ENCODE results near the gene EFR3B. TPM values are rescaled to one million over a fixed set of nuclear protein-coding genes. Genes with fewer than 3 reads are reported as not detected.

The EFR3B gene
- total and polyA plus RNA-seq, 10 of the 15 experiments (the other 5 are each of a cell fraction or from before 2014, with no cell fraction given) = 0.12 to 3.9 (median 1.8) TPM

- no TSS peak for BruUV-seq (replicated peaks)
- ATAC-seq (no peak), FAIRE-seq (no peak)
These were observed 9.8 kb upstream of the EFR3B start for GRCh38 chr2:25032094-25032493.

GRCh38 chr2:25032901-25033300, 9.0 kb upstream of the EFR3B start:
- DNase-seq (ENCODE audit: low read depth, low spot score) = no peak
- Histone ChIP-seq H3K9ac (ENCODE audit: control insufficient read depth, insufficient read depth, low read length) (no peak overlapping the region), H3K79me2 (ENCODE audit: control insufficient read depth, insufficient read depth, low read length) (no peaks in the 10 kb centered on the region), H3K36me3 (ENCODE audit: control insufficient read depth in 2 of 2, insufficient read depth in 2 of 2, low read length in 1 of 2) (no peaks in the 10 kb centered on the region), H3K27me3 (replicated peaks in 1 of 2; ENCODE audit: control insufficient read depth in 2 of 2, insufficient read depth in 2 of 2, low read length in 1 of 2) (peaks cover 0 to 1% of the 10 kb centered on the region in 2 experiments; a peak in 1 of 4 replicates), H3K4me3 (no peak overlapping the region), H3K4me1 (ENCODE audit: control insufficient read depth, insufficient read depth, low read length) (no peaks in the 10 kb centered on the region; the same call in 1 of the 2 replicates), H3K27ac (ENCODE audit: control insufficient read depth, insufficient read depth) (no peak overlapping the region), H3K9me3 (replicated peaks; ENCODE audit: control insufficient read depth, insufficient read depth, low read length) (no peaks in the 10 kb centered on the region), H2AFZ (ENCODE audit: control insufficient read depth, low read depth, low read length) (no peak overlapping the region), H3K4me2 (ENCODE audit: control insufficient read depth, insufficient read depth) (no peak overlapping the region), H4K20me1 (ENCODE audit: control insufficient read depth, insufficient read depth) (no peaks in the 10 kb centered on the region)
- in situ Hi-C loops (cut with MboI) = no loop called here
- no peak for FAIRE-seq
- CTCF ChIA-PET = no interaction called here
- intact Hi-C loops (cut with micrococcal nuclease; ENCODE audit: unreplicated experiment) = no loop called here
- TF ChIP-seq IRF3 (IDR thresholded peaks at IDR 0.05) (no peak), MTA2 (IDR thresholded peaks at IDR 0.05; ENCODE audit: low read depth) (no peak), NR2C2 (IDR thresholded peaks at IDR 0.05; ENCODE audit: borderline replicate concordance, control insufficient read depth, insufficient read length, low read depth) (no peak), STAT1 (conservative IDR thresholded peaks at IDR 0.05) (no peak), KDM1A (IDR thresholded peaks at IDR 0.05; ENCODE audit: borderline replicate concordance) (no peak), ELK1 (IDR thresholded peaks at IDR 0.05; ENCODE audit: low read depth, low read length) (no peak), WRNIP1 (IDR thresholded peaks at IDR 0.05; ENCODE audit: borderline replicate concordance, low read depth, low read length) (no peak), SUPT20H (IDR thresholded peaks at IDR 0.05; ENCODE audit: borderline replicate concordance, control insufficient read depth, low read depth, low read length) (no peak)
- SMC1A ChIA-PET (ENCODE audit: uncharacterized antibody, unreplicated experiment) = interaction anchor here (1.2 kb wide), 1 partner anchor 97 kb away, joined by 3 read pairs; no protein-coding TSS in a partner anchor
- POLR2A ChIA-PET = interaction anchor here (0.6 kb wide), 1 partner anchor 927 kb away, joined by 5 read pairs; no protein-coding TSS in a partner anchor
- no peak for ATAC-seq
- BruUV-seq (replicated peaks) = no TSS peak
- RAD21 ChIA-PET (ENCODE audit: unreplicated experiment) = no interaction called here
- WGBS (ENCODE audit: insufficient coverage, insufficient replicate concordance, low lambda C conversion rate, missing lambda C conversion rate) = 33% methylated on average over 4 of the region's 4 CpGs

More at GRCh38 chr2:25032094-25032493, 9.8 kb upstream of the EFR3B start:
- ChIA-PET POLR2A (interaction anchor here (0.6 to 1.2 kb wide), 3 partner anchors 37 to 926 kb away, joined by 3 to 5 read pairs (median 4); no protein-coding TSS in a partner anchor), SMC1A (ENCODE audit: uncharacterized antibody, unreplicated experiment) (interaction anchor here (1.2 kb wide), 1 partner anchor 98 kb away, joined by 3 read pairs; no protein-coding TSS in a partner anchor), CTCF (interaction anchor here (1.0 kb wide), 1 partner anchor 57 kb away, joined by 4 read pairs; no protein-coding TSS in a partner anchor), RAD21 (ENCODE audit: unreplicated experiment) (no interaction called here)
- no peaks in the 10 kb centered on the region for H4K20me1 ChIP-seq (ENCODE audit: control insufficient read depth, insufficient read depth)
- intact Hi-C loops (cut with micrococcal nuclease; ENCODE audit: unreplicated experiment) (no loop called here), in situ Hi-C loops (cut with MboI) (no loop called here)
- H2AFZ ChIP-seq (ENCODE audit: control insufficient read depth, low read depth, low read length) = no peak overlapping the region
- H3K4me1 ChIP-seq (ENCODE audit: control insufficient read depth, insufficient read depth, low read length) = no peaks in the 10 kb centered on the region; the same call in 1 of the 2 replicates
- H3K4me2 ChIP-seq (ENCODE audit: control insufficient read depth, insufficient read depth) = no peak overlapping the region
- H3K9me3 ChIP-seq (replicated peaks; ENCODE audit: control insufficient read depth, insufficient read depth, low read length) = no peaks in the 10 kb centered on the region
- H3K4me3 ChIP-seq = no peak overlapping the region
- no peak for DNase-seq (ENCODE audit: low read depth, low spot score)
- no peaks in the 10 kb centered on the region for H3K79me2 ChIP-seq (ENCODE audit: control insufficient read depth, insufficient read depth, low read length)
- peaks cover 0 to 1% of the 10 kb centered on the region in 2 experiments; a peak in 1 of 4 replicates for H3K27me3 ChIP-seq (replicated peaks in 1 of 2; ENCODE audit: control insufficient read depth in 2 of 2, insufficient read depth in 2 of 2, low read length in 1 of 2)
- no peak overlapping the region for H3K27ac ChIP-seq (ENCODE audit: control insufficient read depth, insufficient read depth)
- no peak overlapping the region for H3K9ac ChIP-seq (ENCODE audit: control insufficient read depth, insufficient read depth, low read length)
- WGBS (ENCODE audit: insufficient coverage, insufficient replicate concordance, low lambda C conversion rate, missing lambda C conversion rate) = 38% methylated on average over 3 of the region's 3 CpGs
- TF ChIP-seq, protein P1, sequence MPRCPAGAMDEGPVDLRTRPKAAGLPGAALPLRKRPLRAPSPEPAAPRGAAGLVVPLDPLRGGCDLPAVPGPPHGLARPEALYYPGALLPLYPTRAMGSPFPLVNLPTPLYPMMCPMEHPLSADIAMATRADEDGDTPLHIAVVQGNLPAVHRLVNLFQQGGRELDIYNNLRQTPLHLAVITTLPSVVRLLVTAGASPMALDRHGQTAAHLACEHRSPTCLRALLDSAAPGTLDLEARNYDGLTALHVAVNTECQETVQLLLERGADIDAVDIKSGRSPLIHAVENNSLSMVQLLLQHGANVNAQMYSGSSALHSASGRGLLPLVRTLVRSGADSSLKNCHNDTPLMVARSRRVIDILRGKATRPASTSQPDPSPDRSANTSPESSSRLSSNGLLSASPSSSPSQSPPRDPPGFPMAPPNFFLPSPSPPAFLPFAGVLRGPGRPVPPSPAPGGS (IDR thresholded peaks at IDR 0.05; ENCODE audit: borderline replicate concordance, insufficient read depth, low read depth, low read length, poor library complexity, severe bottlenecking) = no peak
- TF ChIP-seq CREB1 (IDR thresholded peaks at IDR 0.05; ENCODE audit: low read depth) = 0 out of 2 replicates have a peak, but pooled peaks have one; percentile 14
- 0 out of 2 replicates have a peak, but pooled peaks have one; percentile 40 for TF ChIP-seq RFX5 (IDR thresholded peaks at IDR 0.05; ENCODE audit: low read depth, low read length)
- H3K36me3 ChIP-seq (ENCODE audit: control insufficient read depth in 2 of 2, insufficient read depth in 2 of 2, low read length in 1 of 2) = no peaks in the 10 kb centered on the region
